Stimulated activated CD4-positive, alpha-beta T cell treated with anti-CD3 and anti-CD28 coated beads, Interleukin-2, amount 100 ng/mL, for 4 hours (primary cell): ENCODE data around the gene TFAP2E.

Source experiments
- DNase-seq: peaks from one replicate; pipeline ENCODE4 v3.0.0-alpha.2; 2020; ENCODE audit warnings: low read depth

The TFAP2E gene

DNA sequence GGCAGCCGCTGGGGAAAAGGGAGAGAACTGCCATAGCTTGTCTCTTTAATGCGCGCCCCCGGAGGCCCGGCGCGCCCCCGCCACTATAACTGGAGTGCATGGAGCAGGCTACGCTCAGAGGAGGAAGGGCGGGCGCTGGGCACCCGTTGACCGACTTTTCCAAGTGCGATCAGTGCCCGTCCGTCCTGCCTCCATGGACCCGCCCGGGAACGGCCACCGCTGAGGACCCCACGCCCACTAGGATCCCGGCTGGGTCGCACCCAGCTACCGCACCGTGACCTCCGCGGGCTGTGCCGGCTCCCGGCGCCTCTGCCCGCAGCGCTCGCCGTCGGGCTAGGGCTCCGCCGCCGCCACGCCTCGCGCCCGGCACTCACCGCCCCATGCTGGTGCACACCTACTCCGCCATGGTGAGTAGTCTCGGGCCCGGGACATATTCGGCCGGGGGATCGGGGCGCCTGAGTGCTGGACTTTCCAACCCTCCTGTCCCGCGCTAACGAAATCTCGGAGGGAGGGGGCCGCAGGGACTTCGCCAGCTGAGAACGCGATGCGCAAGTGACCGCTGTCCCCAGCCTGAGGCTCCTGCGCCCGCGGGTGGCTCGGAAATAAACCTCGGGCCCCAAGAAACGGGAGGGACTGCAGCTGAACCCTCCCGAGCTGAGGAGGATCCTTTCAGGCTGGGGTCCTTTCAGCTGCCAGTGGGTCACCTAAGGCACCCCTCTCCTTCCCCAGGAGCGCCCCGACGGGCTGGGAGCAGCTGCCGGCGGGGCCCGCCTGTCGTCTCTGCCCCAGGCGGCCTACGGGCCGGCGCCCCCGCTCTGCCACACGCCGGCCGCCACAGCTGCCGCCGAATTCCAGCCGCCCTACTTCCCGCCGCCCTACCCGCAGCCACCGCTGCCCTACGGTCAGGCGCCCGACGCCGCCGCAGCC lies at the start of gene TFAP2E:
Gene TFAP2E (plus strand): TSS at position 117 of the 927 bp plus-strand sequence. CDS start 264 bp downstream, at position 381.
- no peak for DNase-seq

DNA sequence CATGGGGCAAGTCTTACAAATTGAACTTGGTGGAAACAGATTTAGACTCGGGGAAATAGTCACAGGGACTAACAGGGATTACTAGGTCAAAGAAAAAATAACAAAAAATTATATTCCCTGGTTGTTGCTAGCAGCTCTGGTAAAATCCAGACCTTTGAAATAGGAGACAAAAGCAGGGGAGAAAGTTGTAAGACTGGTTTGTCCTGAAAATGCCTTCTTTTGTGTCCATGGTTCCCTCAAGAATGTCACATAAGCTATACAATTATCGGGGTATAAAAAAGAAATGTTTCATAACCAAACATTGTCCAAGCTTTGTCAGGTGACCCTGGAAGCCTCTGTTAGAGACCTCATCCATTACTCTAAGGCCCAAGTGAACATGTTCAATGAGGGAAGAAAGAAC lies 49.0 kb upstream of the TFAP2E start:
- no peak for DNase-seq

DNA sequence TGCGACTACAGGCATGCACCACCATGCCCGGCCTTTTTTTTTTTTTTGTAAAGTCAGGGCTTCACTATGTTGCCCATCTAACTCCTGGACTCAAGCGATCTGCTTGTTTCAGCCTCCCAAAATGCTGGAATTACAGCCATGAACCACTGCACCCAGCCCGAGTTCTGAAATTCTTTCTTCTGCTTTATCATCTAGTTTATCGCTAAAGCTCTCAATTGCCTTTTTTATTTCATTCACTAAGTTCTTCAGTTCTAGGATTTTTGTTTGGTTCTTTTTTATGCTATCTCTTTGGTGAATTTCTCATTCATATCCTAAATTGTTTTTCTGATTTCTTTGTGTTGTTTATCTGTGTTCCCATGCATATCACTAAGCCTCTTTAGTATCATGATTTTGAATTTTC lies 42.9 kb upstream of the TFAP2E start:
- no peak for DNase-seq

DNA sequence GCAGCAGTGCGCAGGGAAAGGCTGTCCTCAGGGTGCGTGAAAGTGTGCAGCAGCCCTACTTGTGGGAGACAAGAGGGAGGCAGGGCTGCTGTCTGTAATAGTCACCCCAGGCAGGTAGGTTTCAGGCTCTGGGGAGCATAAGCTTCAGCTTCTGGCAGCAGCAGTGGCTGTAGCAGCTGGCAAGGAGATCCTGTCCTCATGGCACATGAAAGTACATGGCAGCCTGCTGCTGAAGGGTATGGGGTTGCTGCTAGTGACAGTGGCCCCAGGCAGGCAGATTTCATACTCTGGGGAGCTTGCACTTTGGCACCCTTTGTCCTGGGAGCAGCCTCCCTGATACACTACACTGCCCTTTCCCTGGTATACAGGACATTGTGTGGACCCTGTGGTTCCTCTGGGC lies 42.2 kb upstream of the TFAP2E start:
- DNase-seq, result no peak

DNA sequence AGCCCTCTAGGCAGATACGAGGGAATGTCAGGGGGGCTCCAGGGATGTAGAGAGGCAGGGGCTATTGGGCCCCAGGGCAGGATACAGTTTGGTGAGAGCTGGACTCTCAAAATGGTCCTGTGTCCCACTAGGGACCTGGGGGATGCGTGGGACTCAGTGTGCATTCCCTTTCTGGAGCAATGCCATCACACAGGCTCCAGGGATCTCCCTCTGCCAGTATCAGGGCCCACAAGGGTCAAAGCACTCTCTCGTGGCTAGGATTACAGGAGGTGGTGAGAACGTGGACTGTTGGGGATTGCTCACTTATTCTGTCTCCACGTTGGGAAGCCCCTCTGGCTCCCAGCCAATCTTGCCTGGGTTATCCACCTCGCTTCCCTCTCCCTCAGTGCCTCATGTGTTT lies 41.7 kb upstream of the TFAP2E start:
- no peak for DNase-seq

DNA sequence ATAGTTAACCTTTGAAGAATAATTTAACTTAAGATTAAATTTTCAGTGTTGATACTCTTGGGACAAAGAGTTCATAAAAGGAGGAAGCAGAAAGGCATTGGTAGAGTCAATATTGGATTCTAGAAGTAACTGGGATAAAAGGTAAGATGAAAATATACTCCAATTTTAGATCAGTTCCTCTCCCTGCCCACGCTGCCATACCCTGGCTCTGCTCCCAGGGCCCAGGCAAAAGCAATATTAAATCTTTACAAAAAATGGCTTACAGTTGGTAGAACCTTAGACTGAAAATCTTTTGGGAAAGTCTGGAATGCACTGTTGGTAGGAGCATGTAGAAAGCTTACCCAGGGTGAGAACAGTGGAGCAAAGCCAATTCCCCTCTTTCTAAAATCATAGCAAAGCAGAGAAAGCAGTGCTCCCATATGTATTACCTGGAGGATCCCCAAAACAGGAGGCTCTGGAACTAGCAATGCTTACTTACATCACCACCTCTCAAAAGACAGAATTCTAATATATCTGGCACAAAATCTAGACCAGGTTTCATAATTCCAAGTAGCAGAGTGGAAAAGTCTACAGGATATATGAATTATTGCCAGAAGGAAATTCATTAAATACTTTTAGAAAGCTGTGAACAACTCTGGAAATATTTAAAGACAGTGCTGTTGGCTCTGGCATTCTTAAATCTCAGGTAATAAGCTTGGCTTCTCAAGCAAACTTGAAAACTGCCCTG lies 40.5 kb upstream of the TFAP2E start:
- DNase-seq, result no peak

DNA sequence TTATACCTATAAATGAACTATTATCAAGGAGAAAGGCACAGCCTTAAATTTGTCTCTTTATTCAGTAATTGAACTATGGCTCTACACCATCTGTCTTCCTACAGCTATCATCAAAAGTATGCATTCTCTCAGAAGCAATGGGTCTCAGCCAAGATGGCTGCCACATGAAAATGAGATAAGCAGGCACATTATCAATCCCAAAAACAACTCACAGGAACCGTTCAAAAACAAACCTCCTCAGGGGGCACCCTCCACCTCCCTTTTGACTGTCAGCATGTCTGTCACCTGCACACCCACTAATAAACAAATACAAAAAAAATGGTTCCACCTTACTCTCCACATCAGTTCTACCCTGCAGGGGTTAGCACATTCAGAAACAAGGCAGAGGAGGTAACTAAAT lies 39.5 kb upstream of the TFAP2E start:
- DNase-seq, result no peak

DNA sequence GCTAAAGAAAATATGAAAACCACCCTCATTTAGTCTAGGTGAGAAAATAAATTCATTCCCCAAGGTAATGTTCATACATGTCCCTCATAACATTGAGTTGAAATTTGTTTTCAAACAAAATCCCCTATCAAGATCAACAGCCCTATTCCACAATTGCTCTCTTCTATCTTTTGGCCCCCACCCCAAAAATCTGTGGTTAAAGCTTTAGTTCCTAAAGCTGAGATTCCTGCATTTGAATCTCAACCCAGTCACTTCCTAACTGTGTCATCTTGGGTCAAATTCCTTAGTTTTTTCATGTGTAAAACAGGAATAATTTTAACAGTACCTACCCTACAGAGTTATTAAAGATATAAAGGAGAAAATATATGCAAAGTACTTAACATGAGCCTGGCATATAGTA lies 37.9 kb upstream of the TFAP2E start:
- no peak for DNase-seq

DNA sequence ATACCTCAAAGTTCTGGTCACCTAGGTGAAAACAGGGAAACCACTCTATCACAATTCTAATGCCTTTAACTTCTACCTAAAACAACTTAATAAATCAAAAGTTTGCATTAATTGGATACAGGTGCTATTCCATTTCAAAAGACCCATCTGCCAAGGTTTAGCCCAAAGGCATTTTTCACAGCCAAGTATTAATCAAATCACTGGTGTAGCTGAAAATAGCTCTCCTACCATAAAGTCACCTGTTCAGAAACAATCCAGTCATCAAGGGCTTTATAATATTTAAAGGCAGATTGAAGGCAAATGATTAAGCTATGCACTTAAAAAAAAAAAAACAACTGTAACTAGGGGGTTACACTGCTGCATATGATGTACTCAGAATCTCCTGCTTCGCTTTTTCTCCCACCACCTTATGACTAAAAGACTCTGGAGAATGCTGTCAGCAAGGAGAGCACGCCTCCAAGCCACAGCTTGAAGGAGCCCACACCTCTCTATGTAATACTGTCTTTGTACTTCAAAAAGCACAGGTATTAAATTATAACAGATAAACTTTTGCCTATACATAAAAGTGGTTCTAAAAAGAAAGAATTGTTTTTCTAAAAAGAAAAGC lies 36.5 kb upstream of the TFAP2E start:
- DNase-seq, result no peak

DNA sequence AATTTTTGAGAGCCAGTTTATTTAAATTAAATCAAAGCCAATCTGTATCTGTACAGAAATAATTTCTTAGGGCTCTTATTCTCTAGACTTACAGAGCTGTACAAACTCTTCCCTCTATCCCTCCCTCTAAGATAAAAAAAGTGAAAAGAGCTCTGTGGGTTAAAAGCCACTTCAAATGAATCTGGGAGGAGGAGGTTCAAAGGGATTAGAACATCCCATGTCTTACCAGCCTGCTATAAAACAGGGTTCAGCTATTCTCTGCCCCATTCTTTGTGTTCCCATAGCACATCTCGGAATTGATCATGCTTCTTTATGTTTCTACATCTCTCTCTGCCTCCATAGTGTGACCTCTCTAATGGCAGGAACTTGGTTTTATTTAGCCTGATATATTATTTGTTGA lies 35.3 kb upstream of the TFAP2E start:
- DNase-seq, result no peak

DNA sequence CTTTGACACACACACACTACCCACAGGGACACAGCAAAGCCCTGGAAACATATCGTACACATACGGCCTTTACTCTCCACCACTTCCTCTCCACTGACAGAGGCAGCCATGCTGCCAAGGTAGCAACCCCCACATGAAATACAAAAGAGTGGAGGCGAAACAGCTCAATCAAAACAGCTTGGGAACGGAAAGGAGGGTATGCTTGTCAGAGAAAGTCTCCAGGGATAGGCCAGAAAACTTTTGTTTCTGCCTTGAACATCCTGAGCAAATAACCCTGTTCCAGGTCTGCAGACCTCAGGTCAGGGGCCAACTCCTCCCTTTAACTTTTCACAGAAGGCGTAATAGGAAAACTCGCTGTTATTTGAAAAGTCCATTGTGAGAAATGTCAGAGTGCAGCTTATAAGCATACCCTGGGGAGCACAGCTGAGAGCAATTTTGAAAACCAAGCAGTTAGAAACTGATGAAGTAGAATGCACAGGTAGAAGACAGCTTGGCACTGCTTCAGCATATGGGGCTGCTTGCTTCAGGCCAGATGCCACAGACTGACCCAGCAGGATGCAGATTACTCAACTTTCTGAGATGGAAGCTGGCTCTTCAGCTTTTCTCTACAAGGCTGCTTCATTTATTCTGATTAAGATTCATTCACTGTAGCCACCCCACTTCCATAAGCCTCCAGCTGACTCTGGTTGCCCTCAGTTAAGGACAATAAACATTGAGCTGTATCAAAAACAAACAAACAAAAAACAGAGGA lies 33.9 kb upstream of the TFAP2E start:
- DNase-seq, result no peak

DNA sequence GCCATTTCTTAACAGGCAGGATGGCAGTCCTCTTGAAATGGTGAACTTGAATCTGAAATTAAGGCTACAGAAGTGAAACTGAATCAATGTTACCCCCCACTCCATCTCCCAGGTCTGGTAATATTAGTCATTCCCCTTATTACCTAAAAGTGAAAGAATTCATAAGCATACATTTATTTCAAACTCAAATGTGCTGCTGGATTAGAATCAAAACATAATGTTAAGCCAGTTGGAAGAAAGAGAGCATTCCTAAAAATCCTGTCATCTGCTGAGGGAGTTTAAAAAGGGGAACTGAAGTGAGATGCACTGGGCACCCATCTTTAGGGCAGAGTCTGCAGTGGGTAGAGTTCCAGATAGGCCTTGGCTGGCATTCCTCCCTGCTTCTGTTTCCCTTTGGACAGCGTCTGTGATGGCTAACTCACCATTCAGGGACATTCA lies 33.3 kb upstream of the TFAP2E start:
- no peak for DNase-seq

DNA sequence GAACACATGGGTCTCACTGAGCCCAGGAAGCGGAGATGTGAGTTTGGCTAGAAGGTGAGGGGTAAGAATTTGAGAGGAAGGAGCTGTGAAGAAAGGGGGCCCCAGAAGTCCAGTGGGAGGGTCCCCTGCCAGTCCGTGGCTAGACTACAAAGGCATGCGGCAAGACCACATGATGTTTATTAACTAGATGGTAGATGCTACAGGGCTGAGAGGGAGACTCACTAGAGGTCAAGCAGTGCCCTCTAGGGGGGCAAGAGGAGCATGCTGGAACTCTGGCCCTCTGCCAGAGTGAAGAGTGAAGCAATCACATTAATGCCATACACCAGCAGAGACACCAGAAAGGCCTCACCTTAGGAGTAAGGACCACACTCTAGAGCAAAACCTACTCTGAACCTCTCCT lies 28.1 kb upstream of the TFAP2E start:
- peak; percentile 42 for DNase-seq

DNA sequence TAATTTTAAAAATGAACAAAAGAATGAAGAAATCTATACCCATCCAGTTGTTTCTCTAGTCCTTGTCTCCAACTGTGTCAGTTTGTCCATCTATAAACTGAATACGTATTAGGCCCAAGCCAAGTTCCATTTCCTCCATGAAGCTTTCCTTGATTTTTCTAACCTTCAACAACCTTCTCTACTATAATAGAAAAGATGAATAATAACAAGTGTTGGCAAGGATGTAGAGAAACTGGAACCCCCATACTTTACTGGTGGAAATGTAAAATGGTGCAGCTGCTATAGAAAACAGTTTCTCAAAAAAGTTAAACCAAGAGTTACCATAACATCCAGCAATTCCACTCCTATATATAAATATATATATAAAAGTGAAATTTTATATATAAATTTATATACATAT lies 26.5 kb upstream of the TFAP2E start:
- no peak for DNase-seq

DNA sequence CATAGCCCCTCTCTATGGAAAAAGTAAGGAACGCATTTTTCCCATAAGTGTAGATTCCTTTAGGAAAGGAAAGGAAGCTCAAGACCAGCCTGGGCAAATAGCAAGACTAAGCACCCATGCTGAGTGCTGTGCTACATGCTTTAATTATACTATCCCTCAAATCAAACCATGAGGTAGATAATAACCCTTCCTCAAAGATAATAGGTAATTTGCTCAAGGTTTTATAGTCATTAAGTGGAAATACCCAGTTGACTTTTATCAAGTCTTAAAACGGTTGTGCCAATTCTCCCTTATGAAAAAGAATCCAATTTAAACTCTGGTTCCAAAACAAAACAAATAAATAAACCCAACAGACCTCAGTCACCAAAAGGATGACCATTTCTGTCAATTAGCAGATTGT lies 19.3 kb upstream of the TFAP2E start:
- no peak for DNase-seq

DNA sequence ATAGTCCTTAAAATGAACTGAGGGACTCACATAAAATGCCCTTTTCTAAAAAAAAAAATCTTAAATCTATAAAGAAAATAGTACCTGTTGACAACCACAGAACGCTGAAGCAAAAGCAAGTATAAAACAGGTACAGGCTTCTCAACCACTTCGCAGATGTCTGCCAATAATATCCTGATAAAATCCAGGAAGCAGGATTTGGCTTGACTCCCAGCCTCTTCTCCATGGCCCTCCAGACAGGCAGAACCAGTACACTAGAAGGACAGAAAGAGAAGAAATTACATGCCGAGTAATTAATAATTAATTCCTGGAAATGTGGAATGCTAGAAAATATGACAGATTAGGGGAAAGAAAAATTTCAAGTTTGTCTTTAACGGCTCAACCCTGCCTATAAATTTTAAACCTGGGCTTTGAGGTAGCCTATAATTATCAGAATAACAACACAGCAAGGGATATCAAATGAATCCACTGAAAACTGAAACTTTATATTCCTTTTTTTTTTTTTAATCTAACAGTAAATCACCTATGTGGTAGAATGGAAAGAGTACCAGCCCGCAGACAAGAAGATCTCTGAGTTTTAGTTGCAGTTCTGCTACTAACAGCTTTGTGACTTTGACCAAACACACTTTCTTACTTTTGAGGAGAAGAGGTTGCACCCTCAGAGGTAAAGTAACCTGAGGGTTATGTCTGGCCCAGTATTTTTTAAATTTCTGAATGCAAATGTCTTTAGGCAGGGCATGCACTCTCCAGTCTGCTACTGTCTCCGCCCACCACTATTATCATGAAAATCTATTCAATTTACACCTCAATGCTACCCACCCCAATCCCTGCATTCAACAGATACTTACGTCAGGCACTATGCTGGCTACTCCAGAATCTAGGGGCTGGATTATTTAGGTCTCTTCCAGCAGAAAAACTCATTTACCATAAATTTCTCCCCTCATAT lies 18.6 kb upstream of the TFAP2E start:
- DNase-seq, result no peak

DNA sequence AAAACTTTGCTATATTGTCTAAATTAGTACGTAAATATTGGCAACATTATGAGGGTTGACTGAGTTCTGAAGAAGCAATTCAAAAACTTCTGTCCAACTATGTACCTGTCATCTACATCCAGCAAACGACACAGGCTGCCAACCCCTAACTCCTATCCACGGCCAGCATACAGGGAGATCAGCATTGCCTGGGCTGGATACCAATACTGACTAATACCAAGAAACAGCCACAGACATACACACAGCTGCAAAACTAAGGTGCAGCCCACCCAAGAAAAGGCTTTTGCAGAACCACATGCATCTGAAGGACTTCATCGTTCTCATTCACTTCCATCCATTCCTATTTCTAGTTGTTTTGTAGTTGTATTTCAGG lies 17.9 kb upstream of the TFAP2E start:
- DNase-seq, result no peak

DNA sequence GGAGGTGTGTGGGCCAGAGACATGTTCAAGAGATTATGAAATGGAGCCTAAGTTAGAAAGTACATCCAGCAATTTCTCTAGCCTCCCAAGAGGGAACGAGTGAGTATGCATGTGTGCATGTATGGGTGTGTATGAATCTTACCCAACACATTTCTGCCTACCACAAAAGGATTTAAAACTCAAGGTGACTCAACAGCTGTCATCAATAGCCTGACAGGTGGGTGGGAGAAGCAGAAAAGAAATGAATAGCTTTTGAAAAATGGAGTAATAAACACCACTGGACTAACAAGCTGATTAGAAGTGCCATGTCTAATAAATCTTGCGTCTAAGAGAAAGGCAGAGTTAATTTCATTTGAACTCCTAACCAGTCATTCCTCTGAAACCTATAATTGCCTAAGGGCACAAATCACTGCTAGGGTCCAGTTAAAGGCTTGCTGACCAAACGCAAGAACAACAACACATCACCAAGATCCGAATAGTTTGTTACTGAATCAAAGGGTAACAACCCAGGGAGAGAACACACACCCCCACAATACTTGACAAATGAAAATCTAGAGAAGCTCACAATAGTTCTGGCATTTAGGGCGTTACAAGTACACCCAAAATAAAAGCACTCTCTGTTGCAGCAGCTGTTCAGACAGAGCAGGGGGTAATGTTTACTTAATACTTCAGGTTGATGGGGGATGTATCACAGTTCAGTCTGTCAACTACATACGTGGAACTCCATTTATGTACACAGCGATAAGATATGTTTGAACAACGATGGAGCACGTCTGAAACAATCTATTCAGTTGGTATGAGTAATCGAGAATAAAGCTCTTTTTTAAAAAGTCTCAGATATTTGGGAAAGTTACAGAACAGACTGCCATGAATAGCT lies 17.3 kb upstream of the TFAP2E start:
- DNase-seq, result no peak

DNA sequence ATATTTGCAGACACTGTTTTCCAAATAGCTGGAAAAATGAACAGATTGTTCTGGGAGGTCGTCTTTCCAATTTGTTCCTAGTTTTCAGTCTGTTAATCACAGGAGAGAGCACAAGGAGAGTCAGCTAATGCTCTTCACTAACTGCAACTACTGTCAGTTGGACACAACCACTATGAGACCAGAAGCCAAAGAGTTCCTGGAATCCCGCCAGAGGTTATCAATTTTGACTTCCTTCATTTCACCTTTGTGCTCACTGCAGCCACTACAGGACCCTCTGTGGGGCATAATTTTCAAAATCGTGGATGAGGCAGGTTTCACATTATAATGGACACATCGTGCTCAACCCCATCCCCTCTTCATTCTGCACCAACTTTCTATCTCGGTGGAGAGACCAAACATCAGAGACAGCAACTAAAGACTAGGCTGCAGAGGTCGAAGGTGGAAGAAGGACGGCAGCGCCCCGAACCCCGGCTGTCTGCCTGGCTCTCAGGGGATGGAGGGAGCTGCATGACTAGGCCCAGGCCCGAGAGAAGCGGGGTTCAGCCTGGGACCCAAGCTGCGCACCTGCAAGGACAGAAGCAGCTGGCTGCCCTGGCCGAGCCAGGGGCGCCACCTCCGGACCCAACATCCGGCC lies 16.5 kb upstream of the TFAP2E start:
- DNase-seq, result no peak
